GM18517 (cell line): ENCODE results near the gene EPB41L4A.
A peak's percentile ranks its signal among the peaks of the same experiment; 100 is the strongest.
"Not testable (repeated sequence)": the region's sequence is repeated elsewhere in the genome, so short reads cannot be mapped to it uniquely, and the experiment has no call there.

ENCODE experiments used
- ATAC-seq: cut with Tn5 transposase; IDR thresholded peaks from one replicate; pipeline ENCODE4 v1.9.1; 2021; ENCODE audit warnings: mild to moderate bottlenecking, moderate library complexity; ENCODE audit not compliant: unreplicated experiment

EPB41L4A gene

GRCh38 chr5:112419164-112419985, at the start of gene EPB41L4A:
EPB41L4A (minus strand) TSS chr5:112419277; CDS start chr5:112419039, 238 bp downstream.
- peak; percentile 7 for ATAC-seq

GRCh38 chr5:112467485-112467884, 48.4 kb upstream of the EPB41L4A start:
- no peak for ATAC-seq

- not testable (repeated sequence) for ATAC-seq
Observed at GRCh38 chr5:112466261-112466660, 47.2 kb upstream of the EPB41L4A start.

GRCh38 chr5:112447187-112447760, 28.2 kb upstream of the EPB41L4A start:
- ATAC-seq, result not testable (repeated sequence)

GRCh38 chr5:112445626-112446350, 26.7 kb upstream of the EPB41L4A start:
- ATAC-seq, result no peak

- ATAC-seq, result not testable (repeated sequence)
Observed at GRCh38 chr5:112443932-112444331, 24.9 kb upstream of the EPB41L4A start.

- no peak for ATAC-seq
Observed at GRCh38 chr5:112440031-112440430, 21.0 kb upstream of the EPB41L4A start.

GRCh38 chr5:112436144-112436543, 17.1 kb upstream of the EPB41L4A start:
- ATAC-seq, result no peak

- no peak for ATAC-seq
Observed at GRCh38 chr5:112434641-112435040, 15.6 kb upstream of the EPB41L4A start.

GRCh38 chr5:112426202-112426601, 7.1 kb upstream of the EPB41L4A start:
- not testable (repeated sequence) for ATAC-seq

GRCh38 chr5:112419986-112420864, 1.1 kb upstream of the EPB41L4A start:
- ATAC-seq, result peak; percentile 70

- no peak for ATAC-seq
Observed at GRCh38 chr5:112418659-112419163, 366 bp downstream of the EPB41L4A start.

- ATAC-seq, result peak; percentile 69
Observed at GRCh38 chr5:112417931-112418658, 982 bp downstream of the EPB41L4A start.

GRCh38 chr5:112415552-112415951, 3.5 kb downstream of the EPB41L4A start:
- no peak for ATAC-seq

- ATAC-seq, result no peak
Observed at GRCh38 chr5:112413611-112414010, 5.5 kb downstream of the EPB41L4A start.

GRCh38 chr5:112412346-112412745, 6.7 kb downstream of the EPB41L4A start:
- ATAC-seq, result no peak

GRCh38 chr5:112411903-112412302, 7.2 kb downstream of the EPB41L4A start:
- no peak for ATAC-seq

GRCh38 chr5:112407666-112408065, 11.4 kb downstream of the EPB41L4A start:
- no peak for ATAC-seq

GRCh38 chr5:112407240-112407639, 11.8 kb downstream of the EPB41L4A start:
- no peak for ATAC-seq

- ATAC-seq, result no peak
Observed at GRCh38 chr5:112403069-112403468, 16.0 kb downstream of the EPB41L4A start.
